ENCODE measurements around the gene MYO7B.

Gene MYO7B

GRCh38 chr2:127639111-127639474 lies 103.6 kb downstream of the MYO7B start:
- H3K4me3 ChIP-seq (ENCODE audit: low read depth in 1 of 2, low read length in 2 of 2): no peak overlapping the region
- H3K4me1 ChIP-seq (ENCODE audit: control insufficient read depth in 1 of 2, insufficient read depth in 2 of 2, low read length in 2 of 2): peaks cover 5 to 61% of the 10 kb centered on the region in 2 donors
- H3K36me3 ChIP-seq (ENCODE audit: control insufficient read depth in 1 of 2, insufficient read depth in 2 of 2, low read length in 2 of 2): peaks cover 4 to 27% of the 10 kb centered on the region in 2 donors
- no peaks in the 10 kb centered on the region for H3K9me3 ChIP-seq (ENCODE audit: control insufficient read depth in 1 of 2, low read length in 2 of 2)
- H3K27ac ChIP-seq (ENCODE audit: low read length): no peak overlapping the region
- no peaks in the 10 kb centered on the region for H3K27me3 ChIP-seq (ENCODE audit: low read depth, low read length)

- peaks cover 4 to 27% of the 10 kb centered on the region in 2 donors for H3K36me3 ChIP-seq (ENCODE audit: control insufficient read depth in 1 of 2, insufficient read depth in 2 of 2, low read length in 2 of 2)
- H3K27me3 ChIP-seq (ENCODE audit: low read depth, low read length): no peaks in the 10 kb centered on the region
- H3K27ac ChIP-seq (ENCODE audit: low read length): no peak overlapping the region
- no peak overlapping the region for H3K4me3 ChIP-seq (ENCODE audit: low read depth in 1 of 2, low read length in 2 of 2)
- H3K4me1 ChIP-seq (ENCODE audit: control insufficient read depth in 1 of 2, insufficient read depth in 2 of 2, low read length in 2 of 2): peaks cover 5 to 60% of the 10 kb centered on the region in 2 donors
- H3K9me3 ChIP-seq (ENCODE audit: control insufficient read depth in 1 of 2, low read length in 2 of 2): no peaks in the 10 kb centered on the region
Observed at GRCh38 chr2:127640082-127641072, 104.9 kb downstream of the MYO7B start.

- H3K36me3 ChIP-seq (ENCODE audit: control insufficient read depth in 1 of 2, insufficient read depth in 2 of 2, low read length in 2 of 2): peaks cover 4 to 27% of the 10 kb centered on the region in 2 donors
Observed at GRCh38 chr2:127641133-127641532, 105.7 kb downstream of the MYO7B start.

GRCh38 chr2:127641846-127642507 lies 106.5 kb downstream of the MYO7B start:
- Histone ChIP-seq H3K27ac (ENCODE audit: low read length) (no peak overlapping the region), H3K27me3 (ENCODE audit: low read depth, low read length) (no peaks in the 10 kb centered on the region), H3K4me3 (ENCODE audit: low read depth in 1 of 2, low read length in 2 of 2) (no peak overlapping the region), H3K9me3 (ENCODE audit: control insufficient read depth in 1 of 2, low read length in 2 of 2) (no peaks in the 10 kb centered on the region), H3K4me1 (ENCODE audit: control insufficient read depth in 1 of 2, insufficient read depth in 2 of 2, low read length in 2 of 2) (peaks cover 5 to 69% of the 10 kb centered on the region in 2 donors), H3K36me3 (ENCODE audit: control insufficient read depth in 1 of 2, insufficient read depth in 2 of 2, low read length in 2 of 2) (peaks cover 4 to 27% of the 10 kb centered on the region in 2 donors)

More at GRCh38 chr2:127641133-127641532, 105.7 kb downstream of the MYO7B start:
- H3K27ac ChIP-seq (ENCODE audit: low read length): no peak overlapping the region
- H3K4me3 ChIP-seq (ENCODE audit: low read depth in 1 of 2, low read length in 2 of 2): no peak overlapping the region
- peaks cover 5 to 63% of the 10 kb centered on the region in 2 donors for H3K4me1 ChIP-seq (ENCODE audit: control insufficient read depth in 1 of 2, insufficient read depth in 2 of 2, low read length in 2 of 2)
- H3K27me3 ChIP-seq (ENCODE audit: low read depth, low read length): no peaks in the 10 kb centered on the region
- H3K9me3 ChIP-seq (ENCODE audit: control insufficient read depth in 1 of 2, low read length in 2 of 2): no peaks in the 10 kb centered on the region

- Histone ChIP-seq H3K27me3 (ENCODE audit: low read depth, low read length) (no peaks in the 10 kb centered on the region), H3K36me3 (ENCODE audit: control insufficient read depth in 1 of 2, insufficient read depth in 2 of 2, low read length in 2 of 2) (peaks cover 4 to 27% of the 10 kb centered on the region in 2 donors), H3K4me1 (ENCODE audit: control insufficient read depth in 1 of 2, insufficient read depth in 2 of 2, low read length in 2 of 2) (peaks cover 2 to 69% of the 10 kb centered on the region in 2 donors), H3K27ac (ENCODE audit: low read length) (no peak overlapping the region), H3K4me3 (ENCODE audit: low read depth in 1 of 2, low read length in 2 of 2) (no peak overlapping the region), H3K9me3 (ENCODE audit: control insufficient read depth in 1 of 2, low read length in 2 of 2) (no peaks in the 10 kb centered on the region)
Observed at GRCh38 chr2:127642706-127643438, 107.4 kb downstream of the MYO7B start.

GRCh38 chr2:127643439-127644065 lies 108.1 kb downstream of the MYO7B start:
- Histone ChIP-seq H3K36me3 (ENCODE audit: control insufficient read depth in 1 of 2, insufficient read depth in 2 of 2, low read length in 2 of 2) (peaks cover 4 to 26% of the 10 kb centered on the region in 2 donors), H3K4me1 (ENCODE audit: control insufficient read depth in 1 of 2, insufficient read depth in 2 of 2, low read length in 2 of 2) (peaks cover 0 to 69% of the 10 kb centered on the region in 2 donors), H3K27ac (ENCODE audit: low read length) (no peak overlapping the region), H3K9me3 (ENCODE audit: control insufficient read depth in 1 of 2, low read length in 2 of 2) (no peaks in the 10 kb centered on the region), H3K27me3 (ENCODE audit: low read depth, low read length) (no peaks in the 10 kb centered on the region), H3K4me3 (ENCODE audit: low read depth in 1 of 2, low read length in 2 of 2) (no peak overlapping the region)

- no peak overlapping the region for H3K4me3 ChIP-seq (ENCODE audit: low read depth in 1 of 2, low read length in 2 of 2)
- H3K27me3 ChIP-seq (ENCODE audit: low read depth, low read length): no peaks in the 10 kb centered on the region
- H3K36me3 ChIP-seq (ENCODE audit: control insufficient read depth in 1 of 2, insufficient read depth in 2 of 2, low read length in 2 of 2): peaks cover 4 to 18% of the 10 kb centered on the region in 2 donors
- H3K4me1 ChIP-seq (ENCODE audit: control insufficient read depth in 1 of 2, insufficient read depth in 2 of 2, low read length in 2 of 2): peaks cover 1 to 70% of the 10 kb centered on the region in 2 donors
- H3K27ac ChIP-seq (ENCODE audit: low read length): no peak overlapping the region
- H3K9me3 ChIP-seq (ENCODE audit: control insufficient read depth in 1 of 2, low read length in 2 of 2): no peaks in the 10 kb centered on the region
Observed at GRCh38 chr2:127644066-127645025, 108.9 kb downstream of the MYO7B start.

GRCh38 chr2:127645026-127645394 lies 109.5 kb downstream of the MYO7B start:
- Histone ChIP-seq H3K4me3 (ENCODE audit: low read depth in 1 of 2, low read length in 2 of 2) (no peak overlapping the region), H3K27me3 (ENCODE audit: low read depth, low read length) (no peaks in the 10 kb centered on the region), H3K4me1 (ENCODE audit: control insufficient read depth in 1 of 2, insufficient read depth in 2 of 2, low read length in 2 of 2) (peaks cover 7 to 76% of the 10 kb centered on the region in 2 donors), H3K36me3 (ENCODE audit: control insufficient read depth in 1 of 2, insufficient read depth in 2 of 2, low read length in 2 of 2) (peaks cover 0 to 11% of the 10 kb centered on the region in 2 donors), H3K27ac (ENCODE audit: low read length) (no peak overlapping the region), H3K9me3 (ENCODE audit: control insufficient read depth in 1 of 2, low read length in 2 of 2) (no peaks in the 10 kb centered on the region)

- H3K36me3 ChIP-seq (ENCODE audit: control insufficient read depth in 1 of 2, insufficient read depth in 2 of 2, low read length in 2 of 2): peaks cover 0 to 7% of the 10 kb centered on the region in 2 donors
- H3K27ac ChIP-seq (ENCODE audit: low read length): no peak within 1 kb of the TSS
- no peaks in the 10 kb centered on the region for H3K27me3 ChIP-seq (ENCODE audit: low read depth, low read length)
- H3K4me3 ChIP-seq (ENCODE audit: low read depth in 1 of 2, low read length in 2 of 2): no peak within 1 kb of the TSS
- peaks cover 9 to 76% of the 10 kb centered on the region in 2 donors for H3K4me1 ChIP-seq (ENCODE audit: control insufficient read depth in 1 of 2, insufficient read depth in 2 of 2, low read length in 2 of 2)
- no peaks in the 10 kb centered on the region for H3K9me3 ChIP-seq (ENCODE audit: control insufficient read depth in 1 of 2, low read length in 2 of 2)
Observed at GRCh38 chr2:127645395-127646291, 110.2 kb downstream of the MYO7B start, which contains the start of gene GPR17. TSS of gene GPR17 (plus strand) at chr2:127646153. CDS start at chr2:127650736, 4,583 bp downstream.

Data from muscle layer of duodenum (tissue), 2 donors.